HG03558 (cell line): ENCODE measurements around the gene RASSF9.

Source experiments
- ATAC-seq: cut with Tn5 transposase; IDR thresholded peaks from one replicate; pipeline ENCODE4 v1.9.1; 2021; ENCODE audit warnings: moderate number of reproducible peaks; ENCODE audit not compliant: unreplicated experiment; ENCODE audit errors: extremely low read depth

The RASSF9 gene

DNA sequence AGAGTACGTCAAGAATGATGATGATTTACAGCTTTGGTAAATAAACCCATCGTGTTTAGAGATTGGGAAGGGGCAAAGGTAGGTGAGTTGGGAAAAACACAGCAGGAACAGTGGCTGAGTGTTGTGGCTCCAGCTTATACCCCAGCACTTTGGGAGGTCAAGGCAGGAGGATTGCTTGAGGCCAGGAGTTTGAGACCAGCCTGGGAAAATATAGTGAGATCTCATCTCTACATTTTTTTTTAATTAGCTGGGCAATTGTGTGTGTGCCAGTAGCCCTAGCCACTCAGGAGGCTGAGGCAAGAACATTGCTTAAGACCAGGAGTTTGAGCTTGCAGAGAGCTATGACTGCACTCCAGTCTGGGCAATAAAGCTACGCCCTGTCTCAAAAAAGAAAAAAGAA lies 77.1 kb downstream of the RASSF9 start:
- no peak for ATAC-seq

DNA sequence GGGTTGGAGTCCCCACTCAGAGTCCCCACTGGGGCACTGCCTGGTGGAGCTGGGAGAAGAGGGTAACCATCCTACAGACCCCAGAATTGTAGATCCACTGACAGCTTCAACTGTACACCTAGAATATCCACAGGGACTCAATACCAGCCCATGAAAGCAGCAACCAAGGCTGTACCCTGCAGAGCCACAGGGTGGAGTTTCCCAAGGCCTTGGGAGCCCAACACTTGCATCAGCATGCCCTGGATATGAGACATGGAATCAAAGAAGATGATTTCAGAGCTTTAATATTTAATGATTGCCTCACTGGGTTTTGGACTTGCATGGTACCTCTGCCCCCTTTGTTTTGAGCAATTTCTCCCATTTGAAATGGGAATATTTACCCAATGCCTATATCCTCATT lies 80.4 kb downstream of the RASSF9 start:
- no peak for ATAC-seq
